NCI-H446 treated with DMSO at 0.1 percent for 48 hours (cell line): ENCODE results near the gene CARD11.
"Not testable (repeated sequence)": the region's sequence is repeated elsewhere in the genome, so short reads cannot be mapped to it uniquely, and the experiment has no call there.

Experiments used
- DNase-seq: peaks from one replicate; lab custom pipeline; 2025; lab: John Stamatoyannopoulos, UW

CARD11 gene

GRCh38 chr7:3064067-3064466 lies 20.4 kb upstream of the CARD11 start:
- no peak for DNase-seq

GRCh38 chr7:3063016-3063753 lies 19.5 kb upstream of the CARD11 start:
- DNase-seq, result no peak

GRCh38 chr7:3057066-3057420 lies 13.4 kb upstream of the CARD11 start:
- no peak for DNase-seq

GRCh38 chr7:3056234-3057065 lies 12.8 kb upstream of the CARD11 start:
- no peak for DNase-seq

- no peak for DNase-seq
Measured at GRCh38 chr7:3055626-3056025, 12.0 kb upstream of the CARD11 start.

GRCh38 chr7:3042861-3043489 lies 692 bp downstream of the CARD11 start:
- no peak for DNase-seq

GRCh38 chr7:3041986-3042675 lies 1.5 kb downstream of the CARD11 start:
- no peak for DNase-seq

GRCh38 chr7:3039787-3040186 lies 3.9 kb downstream of the CARD11 start:
- DNase-seq, result no peak

- not testable (repeated sequence) for DNase-seq
Measured at GRCh38 chr7:3038011-3038410, 5.7 kb downstream of the CARD11 start.

GRCh38 chr7:3037259-3037658 lies 6.4 kb downstream of the CARD11 start:
- DNase-seq, result no peak

- no peak for DNase-seq
Measured at GRCh38 chr7:3034591-3035150, 9.0 kb downstream of the CARD11 start.

GRCh38 chr7:3033581-3033980 lies 10.1 kb downstream of the CARD11 start:
- DNase-seq, result no peak

- no peak for DNase-seq
Measured at GRCh38 chr7:3033136-3033535, 10.5 kb downstream of the CARD11 start.

- DNase-seq, result no peak
Measured at GRCh38 chr7:3032256-3032655, 11.4 kb downstream of the CARD11 start.

- DNase-seq, result no peak
Measured at GRCh38 chr7:3029138-3029537, 14.5 kb downstream of the CARD11 start.

GRCh38 chr7:3028758-3029093 lies 14.9 kb downstream of the CARD11 start:
- DNase-seq, result no peak

- no peak for DNase-seq
Measured at GRCh38 chr7:3028071-3028757, 15.5 kb downstream of the CARD11 start.

GRCh38 chr7:3027005-3027845 lies 16.4 kb downstream of the CARD11 start:
- no peak for DNase-seq

- no peak for DNase-seq
Measured at GRCh38 chr7:3025616-3026015, 18.1 kb downstream of the CARD11 start.

GRCh38 chr7:3021825-3022224 lies 21.8 kb downstream of the CARD11 start:
- no peak for DNase-seq

GRCh38 chr7:3021224-3021623 lies 22.4 kb downstream of the CARD11 start:
- DNase-seq, result not testable (repeated sequence)
